BJ (cell line): ENCODE data around the gene SPECC1L. TPM values are rescaled to one million over a fixed set of nuclear protein-coding genes. Genes with fewer than 3 reads are reported as not detected.

ENCODE experiments used
- CTCF ChIA-PET: fragments of 350-600 bp; formaldehyde crosslinking; extraction: SDS; loops from one replicate; lab custom pipeline; 2021; ENCODE audit warnings: antibody characterized with exemption, inconsistent platforms; lab: Yijun Ruan, JAX
- POLR2A ChIA-PET: fragments of 300-600 bp; sonication (Branson Sonifier 250); formaldehyde crosslinking; extraction: SDS; loops from one replicate; lab custom pipeline; 2021; ENCODE audit warnings: antibody characterized with exemption; lab: Charles Lee
- DNase-seq: peaks from one replicate; pipeline ENCODE4 v3.0.0-alpha.2; 2011; ENCODE audit warnings: low read depth
- H3K27me3 ChIP-seq: 2 replicates; pipeline ENCODE4 v1.6.0; 2011; ENCODE audit warnings: low read length; ENCODE audit not compliant: control insufficient read depth, insufficient read depth
- H3K36me3 ChIP-seq: 2 replicates; pipeline ENCODE4 v1.5.1; 2011; ENCODE audit warnings: low read length; ENCODE audit not compliant: control insufficient read depth, insufficient read depth
- H3K4me3 ChIP-seq: 2 replicates; pipeline ENCODE4 v1.5.1; 2011; ENCODE audit warnings: low read depth, mild to moderate bottlenecking, control low read depth, low read length
- polyA plus RNA-seq: library from polyadenylated mRNA; depleted of rRNA; stranded (reverse); fragments of >200 nt; gene quantifications from 2 replicates; pipeline ENCODE4 v1.2.3, GENCODE V29; 2011
- TF ChIP-seq, protein P1 (sequence below): IDR thresholded peaks from 2 replicates; pipeline ENCODE4 v1.5.1; 2011; ENCODE audit warnings: low read depth, mild to moderate bottlenecking, control low read depth, inconsistent platforms, low read length, moderate library complexity; ENCODE audit not compliant: insufficient read depth

Gene SPECC1L
- polyA plus RNA-seq, 1 experiment = 35.1 TPM

GRCh38 chr22:24430431-24431308, 160.0 kb downstream of the SPECC1L start:
- no peaks in the 10 kb centered on the region for H3K36me3 ChIP-seq
- H3K27me3 ChIP-seq = peaks cover 7% of the 10 kb centered on the region
- no peak overlapping the region for H3K4me3 ChIP-seq
- CTCF ChIA-PET = interaction anchor here (2.0 kb wide), 1 partner anchor 72 kb away, joined by 8 read pairs; no protein-coding TSS in a partner anchor
- TF ChIP-seq, protein P1, sequence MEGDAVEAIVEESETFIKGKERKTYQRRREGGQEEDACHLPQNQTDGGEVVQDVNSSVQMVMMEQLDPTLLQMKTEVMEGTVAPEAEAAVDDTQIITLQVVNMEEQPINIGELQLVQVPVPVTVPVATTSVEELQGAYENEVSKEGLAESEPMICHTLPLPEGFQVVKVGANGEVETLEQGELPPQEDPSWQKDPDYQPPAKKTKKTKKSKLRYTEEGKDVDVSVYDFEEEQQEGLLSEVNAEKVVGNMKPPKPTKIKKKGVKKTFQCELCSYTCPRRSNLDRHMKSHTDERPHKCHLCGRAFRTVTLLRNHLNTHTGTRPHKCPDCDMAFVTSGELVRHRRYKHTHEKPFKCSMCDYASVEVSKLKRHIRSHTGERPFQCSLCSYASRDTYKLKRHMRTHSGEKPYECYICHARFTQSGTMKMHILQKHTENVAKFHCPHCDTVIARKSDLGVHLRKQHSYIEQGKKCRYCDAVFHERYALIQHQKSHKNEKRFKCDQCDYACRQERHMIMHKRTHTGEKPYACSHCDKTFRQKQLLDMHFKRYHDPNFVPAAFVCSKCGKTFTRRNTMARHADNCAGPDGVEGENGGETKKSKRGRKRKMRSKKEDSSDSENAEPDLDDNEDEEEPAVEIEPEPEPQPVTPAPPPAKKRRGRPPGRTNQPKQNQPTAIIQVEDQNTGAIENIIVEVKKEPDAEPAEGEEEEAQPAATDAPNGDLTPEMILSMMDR = no peak
- POLR2A ChIA-PET = no interaction called here
- no peak for DNase-seq

DNA sequence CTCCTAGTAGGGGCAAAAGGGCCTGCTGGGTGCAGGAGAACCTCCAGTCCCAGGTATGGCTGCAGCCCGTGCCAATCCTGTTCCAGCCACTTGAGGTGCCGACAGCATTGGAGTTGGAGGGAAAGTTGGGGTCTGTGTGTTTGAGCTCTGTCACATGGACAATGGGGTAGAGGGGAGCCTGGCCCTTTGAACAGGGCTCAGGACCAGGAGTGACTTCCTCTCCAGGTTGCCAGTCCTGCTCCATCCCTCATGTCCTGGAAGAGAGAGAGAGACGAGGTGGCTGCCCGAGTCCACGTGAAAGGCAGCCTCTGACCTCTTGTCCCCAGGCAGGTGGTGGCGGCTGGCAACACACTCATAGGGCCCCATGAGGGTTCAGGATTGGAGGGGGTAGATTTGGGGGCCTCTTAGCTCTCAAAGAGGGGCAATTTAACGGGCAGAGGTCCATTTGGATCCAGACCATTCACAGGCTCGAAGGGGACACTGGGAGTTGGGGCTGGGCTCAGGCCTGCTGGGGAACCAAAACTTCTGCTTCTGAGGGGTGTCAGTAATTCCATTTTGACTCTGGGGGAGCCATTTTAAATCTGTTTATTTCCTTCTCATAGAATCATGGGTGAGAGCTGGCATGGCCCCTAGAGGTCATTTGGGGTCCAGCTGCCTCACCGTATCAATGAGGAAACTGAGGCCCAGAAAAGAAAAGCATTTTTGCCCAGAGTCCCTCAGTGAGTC, 160.8 kb downstream of the SPECC1L start:
- Histone ChIP-seq H3K36me3 (no peaks in the 10 kb centered on the region), H3K4me3 (no peak overlapping the region), H3K27me3 (no peaks in the 10 kb centered on the region)
- no peak for DNase-seq
- ChIA-PET POLR2A (no interaction called here), CTCF (no interaction called here)
- TF ChIP-seq, protein P1 = no peak

- CTCF ChIA-PET = no interaction called here
- no peak for DNase-seq
- no peaks in the 10 kb centered on the region for H3K36me3 ChIP-seq
- H3K4me3 ChIP-seq = no peak overlapping the region
- no peaks in the 10 kb centered on the region for H3K27me3 ChIP-seq
- TF ChIP-seq, protein P1 = no peak
- POLR2A ChIA-PET = no interaction called here
These were observed 161.6 kb downstream of the SPECC1L start for GRCh38 chr22:24432059-24432853.

GRCh38 chr22:24433001-24433827, 162.6 kb downstream of the SPECC1L start:
- no peak overlapping the region for H3K4me3 ChIP-seq
- H3K27me3 ChIP-seq = no peaks in the 10 kb centered on the region
- no peak for DNase-seq
- CTCF ChIA-PET = interaction anchor here (0.6 kb wide), 1 partner anchor 9 kb away, joined by 3 read pairs; no protein-coding TSS in a partner anchor
- H3K36me3 ChIP-seq = no peaks in the 10 kb centered on the region
- POLR2A ChIA-PET = no interaction called here
- TF ChIP-seq, protein P1 = no peak
